ENCODE measurements around the gene PRKAG2.

GRCh38 chr7:151552352-151553028 lies 324.4 kb downstream of the PRKAG2 start:
- TF ChIP-seq CTCF (IDR thresholded peaks at IDR 0.05) (no peak), POLR2A (IDR thresholded peaks at IDR 0.05) (no peak)
